Smooth muscle cell of the umbilical artery (primary cell): Measurements from ENCODE around the gene NLRP10. TPM values are rescaled to one million over a fixed set of nuclear protein-coding genes. Genes with fewer than 3 reads are reported as not detected.

ENCODE experiments used
- total RNA-seq: library from RNA; depleted of rRNA; stranded (reverse); fragments of >200 nt; gene quantifications from 2 replicates; pipeline ENCODE4 v1.2.3, GENCODE V29; 2014

Gene NLRP10
- 0.78 TPM in 1 of 2 replicates, not detected in the other for total RNA-seq

DNA sequence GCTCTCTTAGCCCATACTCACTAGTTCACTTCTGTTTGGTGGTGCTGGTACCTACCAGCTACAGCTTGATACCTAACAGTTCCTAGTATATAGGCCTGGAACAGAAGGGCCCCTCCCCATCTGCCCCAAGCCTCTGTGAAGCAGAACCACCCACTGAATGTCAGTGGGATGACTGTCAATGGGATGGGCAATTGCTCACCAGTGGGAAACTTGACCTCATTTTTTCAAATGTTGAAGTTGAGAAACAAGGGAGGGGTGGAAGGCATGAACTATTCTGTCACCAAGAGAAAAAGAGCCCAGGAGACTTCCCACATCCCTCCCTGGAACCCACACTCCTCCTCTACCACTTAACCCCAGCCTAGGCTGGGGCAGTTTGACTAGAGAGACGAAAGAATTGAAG lies at the start of gene NLRP10:
TSS of gene NLRP10 (minus strand) at position 62 of the 400 bp plus-strand sequence. CDS start 1,952 bp downstream, outside the sequence.

GRCh38 chr11:7986768-7987559 lies 21.7 kb upstream of the NLRP10 start, which contains the start of gene EIF3F:
Gene EIF3F (plus strand): TSS chr11:7987337. CDS start chr11:7987353, 16 bp downstream.

DNA sequence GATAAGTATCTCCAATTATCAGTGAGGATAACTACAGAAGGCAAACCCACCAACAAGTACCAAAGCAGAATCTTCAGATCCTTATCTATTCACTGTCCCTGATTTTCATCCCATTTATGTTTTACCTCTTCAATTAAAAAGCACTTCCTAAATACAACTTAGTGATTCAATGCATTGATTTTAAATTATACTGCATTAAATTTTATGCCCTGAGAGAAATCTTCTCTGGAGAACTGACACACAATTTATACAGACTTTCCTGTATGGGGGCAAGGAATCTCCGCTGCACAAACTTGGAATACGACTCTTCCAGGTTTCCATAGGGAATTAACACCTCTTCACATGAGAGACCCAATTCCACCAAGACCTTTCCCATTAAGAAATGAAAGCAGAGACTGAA lies 23.6 kb downstream of the NLRP10 start, which contains the start of gene OR10A3:
TSS of gene OR10A3 (minus strand) at position 101 of the 400 bp plus-strand sequence. CDS start 2,188 bp downstream, outside the sequence.

GRCh38 chr11:7931168-7931567 lies 34.1 kb downstream of the NLRP10 start, which contains the start of gene OR10A6:
Gene OR10A6 (minus strand): TSS chr11:7931268. CDS start chr11:7928662, 2,606 bp downstream.

Other genes with a start within 250 kb of the NLRP10 start
- gene OR5P2, start 168.5 kb downstream of the NLRP10 start, total RNA-seq: not detected in 2 replicates
- gene OR5P3, start 134.6 kb downstream of the NLRP10 start, total RNA-seq: not detected in 2 replicates
- not detected in 2 replicates for gene OR10A6, start 34.2 kb downstream of the NLRP10 start, total RNA-seq
- not detected in 2 replicates for gene OR10A3, start 23.7 kb downstream of the NLRP10 start, total RNA-seq
- gene EIF3F, start 21.9 kb upstream of the NLRP10 start, total RNA-seq: 156 and 252 TPM in 2 replicates
- gene TUB, start 115.8 kb upstream of the NLRP10 start, total RNA-seq: 3.1 and 5.3 TPM in 2 replicates
- gene RIC3, start 203.6 kb upstream of the NLRP10 start, total RNA-seq: not detected in 2 replicates